ENCODE results near the gene MICALL1.

The MICALL1 gene

GRCh38 chr22:37933711-37934376 lies 27.7 kb downstream of the MICALL1 start:
- TF ChIP-seq REST (IDR thresholded peaks at IDR 0.05; ENCODE audit: insufficient read depth in 1 of 2, low read depth in 2 of 2, low read length in 2 of 2): 0 out of 4 replicates have a peak, but pooled peaks of 1 of the 2 experiments have one; percentile 8
- TF ChIP-seq FOXP2 (optimal IDR thresholded peaks at IDR 0.05; ENCODE audit: borderline replicate concordance, extremely low read depth, extremely low read length, insufficient read depth): peak; percentile 96
- no peak for TF ChIP-seq POLR2AphosphoS5 (IDR thresholded peaks at IDR 0.05; ENCODE audit: low read depth, low read length)
- TF ChIP-seq SIN3A (IDR thresholded peaks at IDR 0.05; ENCODE audit: borderline replicate concordance, insufficient read depth, low read length): no peak
- no peak for TF ChIP-seq TAF1 (IDR thresholded peaks at IDR 0.05; ENCODE audit: borderline replicate concordance, insufficient read depth, low read length)

- TF ChIP-seq POLR2AphosphoS5 (IDR thresholded peaks at IDR 0.05; ENCODE audit: low read depth, low read length) (no peak), SIN3A (IDR thresholded peaks at IDR 0.05; ENCODE audit: borderline replicate concordance, insufficient read depth, low read length) (no peak), TAF1 (IDR thresholded peaks at IDR 0.05; ENCODE audit: borderline replicate concordance, insufficient read depth, low read length) (no peak), REST (IDR thresholded peaks at IDR 0.05; ENCODE audit: insufficient read depth in 1 of 2, low read depth in 2 of 2, low read length in 2 of 2) (no peak), FOXP2 (optimal IDR thresholded peaks at IDR 0.05; ENCODE audit: borderline replicate concordance, extremely low read depth, extremely low read length, insufficient read depth) (no peak)
Measured at GRCh38 chr22:37940698-37941376, 34.7 kb downstream of the MICALL1 start.

GRCh38 chr22:37942133-37942532 lies 36.0 kb downstream of the MICALL1 start:
- no peak for TF ChIP-seq TAF1 (IDR thresholded peaks at IDR 0.05; ENCODE audit: borderline replicate concordance, insufficient read depth, low read length)
- no peak for TF ChIP-seq FOXP2 (optimal IDR thresholded peaks at IDR 0.05; ENCODE audit: borderline replicate concordance, extremely low read depth, extremely low read length, insufficient read depth)
- no peak for TF ChIP-seq POLR2AphosphoS5 (IDR thresholded peaks at IDR 0.05; ENCODE audit: low read depth, low read length)
- TF ChIP-seq SIN3A (IDR thresholded peaks at IDR 0.05; ENCODE audit: borderline replicate concordance, insufficient read depth, low read length): no peak
- no peak for TF ChIP-seq REST (IDR thresholded peaks at IDR 0.05; ENCODE audit: insufficient read depth in 1 of 2, low read depth in 2 of 2, low read length in 2 of 2)

GRCh38 chr22:37943136-37943824 lies 37.2 kb downstream of the MICALL1 start:
- TF ChIP-seq POLR2AphosphoS5 (IDR thresholded peaks at IDR 0.05; ENCODE audit: low read depth, low read length): no peak
- no peak for TF ChIP-seq TAF1 (IDR thresholded peaks at IDR 0.05; ENCODE audit: borderline replicate concordance, insufficient read depth, low read length)
- no peak for TF ChIP-seq REST (IDR thresholded peaks at IDR 0.05; ENCODE audit: insufficient read depth in 1 of 2, low read depth in 2 of 2, low read length in 2 of 2)
